Activated naive CD8-positive, alpha-beta T cell treated with anti-CD3 and anti-CD28 coated beads, Interleukin-2, amount 50 U/mL, for 24 hours (primary cell): ENCODE results near the gene CNTN2.

Source experiments
- ATAC-seq: fragments of 150-1000 bp; cut with Tn5 transposase; one replicate; pipeline ENCODE4 v1.10.0; 2021
- DNase-seq: peaks from one replicate; pipeline ENCODE4 v3.0.0; 2021
- H3K27ac Mint-ChIP-seq: one replicate; pipeline ENCODE4 v1.8.0; 2021; ENCODE audit warnings: mild to moderate bottlenecking, mixed read lengths
- H3K27me3 Mint-ChIP-seq: one replicate; pipeline ENCODE4 v1.8.0; 2021; ENCODE audit warnings: mixed read lengths
- H3K36me3 Mint-ChIP-seq: one replicate; pipeline ENCODE4 v1.8.0; 2021; ENCODE audit warnings: low read depth, mixed read lengths
- H3K4me1 Mint-ChIP-seq: one replicate; pipeline ENCODE4 v1.8.0; 2021; ENCODE audit warnings: mixed read lengths
- H3K4me3 Mint-ChIP-seq: one replicate; pipeline ENCODE4 v1.8.0; 2021; ENCODE audit warnings: mild to moderate bottlenecking, moderate library complexity, mixed read lengths
- H3K9me3 Mint-ChIP-seq: one replicate; pipeline ENCODE4 v1.8.0; 2021; ENCODE audit warnings: mixed read lengths

The CNTN2 gene

DNA sequence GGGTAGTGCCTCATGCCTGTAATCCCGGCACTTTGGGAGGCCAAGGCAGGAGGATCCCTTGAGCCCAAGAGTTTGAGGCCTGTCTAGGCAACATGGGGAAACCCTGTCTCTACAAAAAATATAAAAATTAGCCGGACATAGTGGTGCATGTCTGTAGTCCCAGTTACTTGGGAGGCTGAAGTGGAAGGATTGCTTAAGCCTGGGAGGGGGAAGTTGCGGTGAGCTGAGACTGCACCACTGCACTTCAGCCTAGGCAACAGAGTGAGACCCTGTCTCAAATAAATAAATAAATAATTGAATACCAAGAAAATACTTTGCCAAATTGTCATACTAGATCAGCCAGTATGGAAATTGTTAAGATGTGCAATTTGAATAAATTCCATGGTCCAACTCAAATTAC is 84.6 kb downstream of the CNTN2 start:
- ATAC-seq (no peak), DNase-seq (no peak)
- no peak overlapping the region for H3K4me3 Mint-ChIP-seq
- H3K9me3 Mint-ChIP-seq, result no peaks in the 10 kb centered on the region
- H3K4me1 Mint-ChIP-seq, result peaks cover 4% of the 10 kb centered on the region
- no peak overlapping the region for H3K27ac Mint-ChIP-seq
- no peaks in the 10 kb centered on the region for H3K36me3 Mint-ChIP-seq
- H3K27me3 Mint-ChIP-seq, result no peaks in the 10 kb centered on the region
